GM21619 (cell line): ENCODE measurements around the gene SPPL2C.

Experiments used
- ATAC-seq: cut with Tn5 transposase; IDR thresholded peaks from one replicate; pipeline ENCODE4 v1.9.1; 2021; ENCODE audit not compliant: unreplicated experiment

SPPL2C gene, protein sequence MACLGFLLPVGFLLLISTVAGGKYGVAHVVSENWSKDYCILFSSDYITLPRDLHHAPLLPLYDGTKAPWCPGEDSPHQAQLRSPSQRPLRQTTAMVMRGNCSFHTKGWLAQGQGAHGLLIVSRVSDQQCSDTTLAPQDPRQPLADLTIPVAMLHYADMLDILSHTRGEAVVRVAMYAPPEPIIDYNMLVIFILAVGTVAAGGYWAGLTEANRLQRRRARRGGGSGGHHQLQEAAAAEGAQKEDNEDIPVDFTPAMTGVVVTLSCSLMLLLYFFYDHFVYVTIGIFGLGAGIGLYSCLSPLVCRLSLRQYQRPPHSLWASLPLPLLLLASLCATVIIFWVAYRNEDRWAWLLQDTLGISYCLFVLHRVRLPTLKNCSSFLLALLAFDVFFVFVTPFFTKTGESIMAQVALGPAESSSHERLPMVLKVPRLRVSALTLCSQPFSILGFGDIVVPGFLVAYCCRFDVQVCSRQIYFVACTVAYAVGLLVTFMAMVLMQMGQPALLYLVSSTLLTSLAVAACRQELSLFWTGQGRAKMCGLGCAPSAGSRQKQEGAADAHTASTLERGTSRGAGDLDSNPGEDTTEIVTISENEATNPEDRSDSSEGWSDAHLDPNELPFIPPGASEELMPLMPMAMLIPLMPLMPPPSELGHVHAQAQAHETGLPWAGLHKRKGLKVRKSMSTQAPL

DNA sequence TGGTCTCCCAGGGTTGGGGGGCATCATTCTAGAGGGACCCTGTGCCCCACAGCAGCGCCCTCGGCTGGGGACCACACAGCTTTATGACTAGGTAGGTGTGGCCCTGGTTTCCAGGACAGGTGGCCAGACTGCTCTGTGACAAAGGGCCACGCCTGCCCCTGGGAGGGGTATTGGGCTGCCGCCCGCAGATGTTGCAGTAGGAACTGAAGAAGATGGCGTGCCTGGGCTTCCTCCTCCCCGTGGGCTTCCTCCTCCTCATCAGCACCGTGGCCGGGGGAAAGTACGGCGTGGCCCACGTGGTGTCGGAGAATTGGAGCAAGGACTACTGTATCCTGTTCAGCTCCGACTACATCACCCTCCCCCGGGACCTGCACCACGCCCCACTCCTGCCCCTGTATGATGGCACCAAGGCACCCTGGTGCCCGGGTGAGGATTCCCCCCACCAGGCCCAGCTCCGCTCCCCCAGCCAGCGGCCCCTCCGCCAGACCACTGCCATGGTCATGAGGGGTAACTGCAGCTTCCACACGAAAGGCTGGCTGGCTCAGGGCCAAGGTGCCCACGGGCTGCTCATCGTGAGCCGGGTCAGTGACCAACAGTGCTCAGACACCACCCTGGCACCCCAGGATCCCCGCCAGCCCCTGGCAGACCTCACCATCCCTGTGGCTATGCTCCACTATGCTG lies at the start of gene SPPL2C:
Gene SPPL2C, plus strand, starts transcription at position 187 of the 681 bp plus-strand sequence. Its CDS starts 26 bp downstream, at position 213.
- ATAC-seq, result no peak

DNA sequence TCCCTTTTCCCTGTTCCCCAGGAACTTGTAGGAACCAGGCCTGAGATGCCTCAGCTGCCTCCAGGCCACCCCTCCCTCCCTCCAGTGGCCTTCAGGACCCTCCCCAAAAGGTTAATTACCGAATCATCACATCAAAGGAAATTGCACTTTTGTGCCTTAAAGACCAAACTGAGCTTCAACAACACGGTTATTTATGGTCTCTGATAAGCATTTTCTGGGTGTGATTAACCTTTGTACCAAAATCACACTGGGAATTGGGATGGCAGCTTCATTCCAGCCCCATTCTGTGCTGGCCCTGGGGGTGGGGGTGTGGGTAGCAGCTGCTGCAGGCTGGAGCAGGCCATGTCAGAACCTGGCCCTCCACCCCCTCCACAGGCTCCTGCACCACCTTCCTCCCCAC lies 43.9 kb upstream of the SPPL2C start:
- no peak for ATAC-seq

- no peak for ATAC-seq
These were observed 43.3 kb upstream of the SPPL2C start for GRCh38 chr17:45801421-45801820.

- no peak for ATAC-seq
These were observed 35.8 kb upstream of the SPPL2C start for GRCh38 chr17:45808845-45809244.

- no peak for ATAC-seq
These were observed 35.2 kb upstream of the SPPL2C start for GRCh38 chr17:45809499-45809898.

- no peak for ATAC-seq
These were observed 32.6 kb upstream of the SPPL2C start for GRCh38 chr17:45812102-45812501.

DNA sequence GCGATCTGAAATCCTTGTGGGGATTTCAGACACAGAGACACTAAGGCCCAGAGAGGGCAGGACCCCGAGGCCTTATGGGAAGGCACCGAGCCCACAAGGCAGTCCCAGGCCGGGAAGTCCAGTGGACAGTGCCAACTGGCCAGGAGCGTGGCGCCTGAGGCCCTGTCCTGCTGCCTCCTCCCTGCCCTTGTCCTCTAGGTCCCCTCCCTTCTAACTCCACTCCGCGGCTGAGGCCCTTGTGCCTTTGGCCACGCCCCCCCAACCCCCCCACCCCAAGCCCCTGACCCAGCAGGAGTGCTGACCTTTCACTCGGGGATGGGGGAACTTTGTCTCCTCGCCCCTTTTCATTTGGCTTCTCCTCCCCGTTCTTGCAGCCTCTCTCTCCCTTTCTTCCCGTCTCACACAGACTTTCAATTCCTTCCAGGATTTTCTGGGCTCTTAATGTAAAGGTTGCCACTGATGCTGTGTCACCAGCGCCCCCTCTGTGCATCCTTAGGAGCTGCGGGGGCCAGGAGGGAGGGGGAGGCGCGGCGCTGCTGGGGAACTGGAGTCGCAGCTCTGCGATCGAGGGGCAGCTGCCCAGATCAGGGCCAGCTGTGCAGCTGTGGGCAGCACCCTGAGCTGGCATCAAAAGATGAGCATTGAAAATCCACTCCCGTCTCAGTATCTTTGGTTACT lies 31.5 kb upstream of the SPPL2C start:
- ATAC-seq, result no peak

- no peak for ATAC-seq
These were observed 29.8 kb upstream of the SPPL2C start for GRCh38 chr17:45814622-45815606.

- ATAC-seq, result no peak
These were observed 28.9 kb upstream of the SPPL2C start for GRCh38 chr17:45815752-45816151.

DNA sequence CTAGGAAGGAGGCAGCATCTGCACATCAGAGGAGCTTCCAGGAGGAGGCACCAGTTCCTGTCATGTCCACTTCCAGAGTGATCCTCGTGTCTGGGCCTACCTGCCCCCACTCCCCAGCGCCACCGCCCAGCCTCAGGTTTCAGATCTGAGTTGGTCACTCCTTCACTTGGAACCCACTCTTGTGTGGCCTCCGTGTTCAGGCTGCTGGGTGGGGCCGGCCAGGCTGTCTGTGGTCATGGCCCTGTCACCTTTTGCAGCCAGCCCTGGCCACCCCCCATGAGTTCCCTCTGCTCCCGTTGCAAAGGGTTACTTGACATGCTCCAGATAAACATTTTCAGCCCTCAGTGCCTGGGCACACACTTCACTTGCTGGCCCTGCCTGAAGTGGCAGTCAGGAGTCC lies 26.6 kb upstream of the SPPL2C start:
- no peak for ATAC-seq

DNA sequence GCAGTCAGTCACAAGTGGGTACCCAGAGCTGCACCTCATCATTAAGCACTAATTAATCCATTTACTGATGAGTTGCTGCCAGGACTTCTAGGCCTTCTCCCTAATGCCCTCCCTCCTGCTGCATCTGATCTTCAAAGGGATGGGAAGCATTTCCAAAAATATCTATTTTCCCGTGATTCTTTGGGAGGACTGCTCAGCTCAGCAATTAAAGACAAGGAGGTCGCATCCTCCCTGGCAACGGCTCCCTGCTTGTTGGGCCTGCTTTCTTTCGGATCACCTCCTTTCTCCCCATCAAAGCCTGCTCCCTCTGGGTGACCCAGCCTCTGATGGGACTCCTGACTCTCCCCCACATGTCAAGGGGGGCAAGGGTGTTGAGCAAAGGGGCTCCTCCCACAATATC lies 26.0 kb upstream of the SPPL2C start:
- no peak for ATAC-seq

- ATAC-seq, result no peak
These were observed 25.0 kb upstream of the SPPL2C start for GRCh38 chr17:45819632-45820031.

GRCh38 chr17:45820052-45820780 lies 24.5 kb upstream of the SPPL2C start:
- ATAC-seq, result no peak

- ATAC-seq, result no peak
These were observed 23.5 kb upstream of the SPPL2C start for GRCh38 chr17:45821147-45821546.

- no peak for ATAC-seq
These were observed 21.1 kb upstream of the SPPL2C start for GRCh38 chr17:45823598-45823997.

DNA sequence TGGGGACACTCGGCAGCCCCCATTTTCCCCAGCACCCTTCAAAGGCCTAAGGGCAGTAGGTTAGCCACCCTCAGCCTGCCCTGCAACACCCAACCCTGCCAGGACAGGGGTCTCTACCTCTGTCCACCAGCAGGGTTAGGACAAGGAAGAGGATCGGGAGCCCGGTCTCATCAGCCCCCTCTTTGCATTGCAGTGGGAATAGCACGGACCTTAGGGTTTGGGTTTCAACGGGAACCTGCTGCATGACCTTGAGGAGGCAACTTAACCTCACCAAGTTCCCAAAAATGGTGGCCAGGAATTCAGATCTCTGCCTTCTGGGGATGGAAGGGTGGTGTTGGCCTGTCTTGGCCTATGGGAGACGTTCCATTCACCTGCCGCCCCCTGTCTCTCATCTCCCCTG lies 20.2 kb upstream of the SPPL2C start:
- no peak for ATAC-seq

GRCh38 chr17:45824901-45825492 lies 19.7 kb upstream of the SPPL2C start:
- ATAC-seq, result no peak

DNA sequence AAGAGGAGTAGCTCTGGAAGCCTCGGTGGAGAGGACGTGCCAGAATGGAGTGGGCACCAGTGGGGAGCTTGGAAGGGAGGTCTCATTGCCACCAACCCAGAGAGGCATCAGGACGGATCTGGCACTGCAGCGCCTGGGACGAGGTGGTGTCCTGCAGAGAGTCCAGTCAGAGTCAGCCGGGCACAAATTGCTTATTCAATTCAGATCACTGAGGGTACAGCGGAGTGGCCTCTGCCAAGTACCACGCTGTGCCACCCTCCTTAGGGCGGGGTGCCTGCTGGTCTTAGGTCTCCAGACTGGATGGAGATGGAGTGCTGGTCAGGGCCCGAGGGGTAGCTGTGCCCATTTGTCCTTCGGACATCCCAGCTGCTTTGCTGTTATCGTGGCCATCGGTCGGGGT lies 18.9 kb upstream of the SPPL2C start:
- ATAC-seq, result no peak
